SKM-1 treated with dmso at 0.1 percent for 144 hours (cell line): ENCODE data around the gene SLC12A8.

ENCODE experiments used
- DNase-seq: peaks from one replicate; lab custom pipeline; 2025; ENCODE audit not compliant: unreplicated experiment; lab: John Stamatoyannopoulos, UW

SLC12A8 gene

GRCh38 chr3:125055913-125056745, 156.4 kb downstream of the SLC12A8 start, which contains the start of gene HEG1:
TSS of gene HEG1 (minus strand) at chr3:125055997. CDS start at chr3:125055890, 107 bp downstream.
- no peak for DNase-seq

GRCh38 chr3:125055331-125055912, 157.1 kb downstream of the SLC12A8 start:
- DNase-seq: no peak

GRCh38 chr3:125054449-125055329, 157.9 kb downstream of the SLC12A8 start:
- DNase-seq: no peak

- no peak for DNase-seq
These were observed 158.5 kb downstream of the SLC12A8 start for GRCh38 chr3:125054062-125054448.

DNA sequence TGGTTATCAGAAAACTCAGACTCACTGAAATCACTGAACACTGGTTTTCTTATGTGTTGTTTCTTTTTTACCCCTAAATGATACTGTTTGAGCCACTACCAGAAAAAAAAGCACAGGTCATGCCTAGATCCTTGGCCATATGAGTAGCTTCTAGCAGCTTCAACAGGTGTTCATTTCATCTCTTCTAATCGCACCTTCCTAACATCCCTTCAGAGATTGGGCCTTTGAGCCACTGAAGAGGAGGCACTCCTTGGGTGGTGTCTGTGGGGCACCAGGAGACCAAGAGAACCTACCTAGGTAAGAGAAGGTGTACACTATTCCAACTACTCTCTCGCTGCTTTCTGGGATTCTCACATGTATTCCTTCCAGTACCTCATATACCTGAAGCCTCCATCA, 159.2 kb downstream of the SLC12A8 start:
- no peak for DNase-seq

DNA sequence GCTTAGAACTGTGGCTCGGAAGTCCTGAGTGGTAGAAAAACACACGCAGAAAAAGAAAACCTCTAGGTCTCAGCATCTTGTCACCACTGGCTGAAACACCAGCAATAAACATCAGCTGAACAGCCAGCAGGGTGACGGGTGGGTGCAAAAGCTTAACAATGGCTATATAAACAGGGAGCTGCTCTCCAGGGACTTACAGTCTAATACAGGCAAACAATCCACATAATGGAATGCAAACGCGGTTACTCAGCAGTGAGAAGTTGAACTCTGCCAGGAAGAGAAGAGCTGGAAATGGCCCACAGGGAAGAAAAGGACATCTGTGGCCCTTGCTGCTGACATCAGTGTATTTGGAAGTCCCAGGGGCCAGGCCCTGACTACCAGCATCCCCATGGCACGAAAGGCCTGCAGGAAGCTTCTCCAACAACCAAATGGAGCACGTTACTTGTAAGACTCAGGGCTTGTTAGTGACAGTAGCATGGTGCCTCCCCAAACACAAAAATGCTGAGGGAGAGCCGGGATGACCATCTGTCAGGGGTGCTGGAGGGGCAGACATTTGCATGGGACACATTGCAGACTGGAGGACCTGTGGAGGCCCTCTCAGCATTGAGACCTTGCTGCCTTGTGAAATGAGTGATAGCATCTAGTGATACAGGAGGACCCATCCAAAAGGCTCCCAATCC, 159.8 kb downstream of the SLC12A8 start:
- DNase-seq: no peak

DNA sequence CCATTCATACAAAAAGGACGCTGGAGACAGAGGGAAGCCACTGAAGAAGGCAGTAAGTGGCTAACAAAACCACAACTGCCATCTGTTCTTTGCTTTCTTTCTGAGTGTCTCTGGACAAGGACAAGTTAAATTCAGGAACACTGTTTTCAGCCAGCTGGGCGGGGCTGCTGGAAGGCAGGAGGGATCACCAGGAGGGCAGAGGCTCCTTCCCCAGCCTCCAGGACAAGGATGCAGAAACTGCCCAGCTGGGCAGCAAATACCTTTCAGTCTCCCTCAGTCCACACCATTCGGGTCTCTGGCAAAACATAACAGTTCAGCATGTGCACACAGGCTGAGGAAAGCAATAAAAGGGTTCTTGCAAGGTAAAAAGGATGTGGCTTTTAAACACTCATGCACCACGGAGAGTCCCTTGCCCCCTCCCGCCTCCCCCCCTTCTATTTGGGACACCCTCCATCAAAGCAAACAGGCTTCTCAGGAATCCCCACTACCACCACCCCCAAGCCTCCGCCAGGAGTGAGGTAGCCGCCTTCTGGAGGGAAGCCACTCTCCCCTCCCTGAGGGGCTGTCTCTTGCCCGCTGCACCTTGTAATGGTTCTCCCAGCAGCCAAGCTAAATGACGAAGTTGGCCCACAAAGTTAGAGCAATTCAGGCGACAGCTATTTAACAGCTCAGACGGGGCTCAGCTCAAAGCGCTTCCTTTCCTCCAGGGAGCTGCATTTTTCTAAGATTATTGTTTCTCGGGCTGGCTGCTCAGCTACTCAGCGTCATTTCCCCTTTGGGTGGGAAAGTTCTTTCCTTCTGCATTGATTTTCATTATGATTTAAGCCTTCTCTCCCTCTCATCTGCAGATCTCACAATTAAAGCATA, 160.6 kb downstream of the SLC12A8 start:
- no peak for DNase-seq

DNA sequence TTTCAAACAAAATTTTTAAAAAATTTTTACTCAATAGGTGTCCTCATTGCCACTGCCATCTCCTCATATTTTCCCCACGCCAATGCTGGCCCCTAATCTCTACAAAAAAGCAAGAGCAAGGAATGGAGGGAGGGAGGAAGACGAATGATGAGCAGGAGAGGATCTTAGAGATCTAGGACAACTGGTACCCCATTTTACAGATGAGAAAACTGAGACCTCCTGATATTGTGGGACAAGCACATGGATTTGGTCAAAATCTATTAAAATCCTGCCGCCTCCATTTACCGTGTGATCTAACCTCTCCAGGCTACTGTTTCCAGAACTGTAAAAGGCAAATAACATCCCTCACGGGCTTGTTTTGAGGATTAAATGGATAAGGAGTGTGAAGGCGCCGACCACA, 161.3 kb downstream of the SLC12A8 start:
- no peak for DNase-seq

- DNase-seq: no peak
These were observed 162.0 kb downstream of the SLC12A8 start for GRCh38 chr3:125050488-125051090.

DNA sequence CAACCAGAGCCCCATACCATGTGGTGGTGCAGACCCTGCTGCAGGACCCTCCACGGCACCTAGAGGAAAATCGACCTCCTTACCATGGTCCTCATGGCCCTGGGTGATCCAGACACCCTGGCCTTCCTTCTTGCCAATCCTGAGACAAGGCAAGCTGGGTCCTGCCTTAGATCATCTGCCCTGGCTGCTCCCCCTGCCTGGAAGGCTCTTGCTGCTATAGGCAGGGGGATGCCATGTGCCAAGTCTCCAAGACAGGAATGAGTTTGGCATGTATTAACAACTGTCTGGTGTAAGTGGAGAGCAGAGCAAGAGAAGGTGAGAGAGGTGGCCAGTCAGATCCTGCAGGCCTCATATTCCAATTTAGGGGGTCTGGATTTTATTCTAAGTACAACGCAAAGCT, 164.3 kb downstream of the SLC12A8 start:
- no peak for DNase-seq

DNA sequence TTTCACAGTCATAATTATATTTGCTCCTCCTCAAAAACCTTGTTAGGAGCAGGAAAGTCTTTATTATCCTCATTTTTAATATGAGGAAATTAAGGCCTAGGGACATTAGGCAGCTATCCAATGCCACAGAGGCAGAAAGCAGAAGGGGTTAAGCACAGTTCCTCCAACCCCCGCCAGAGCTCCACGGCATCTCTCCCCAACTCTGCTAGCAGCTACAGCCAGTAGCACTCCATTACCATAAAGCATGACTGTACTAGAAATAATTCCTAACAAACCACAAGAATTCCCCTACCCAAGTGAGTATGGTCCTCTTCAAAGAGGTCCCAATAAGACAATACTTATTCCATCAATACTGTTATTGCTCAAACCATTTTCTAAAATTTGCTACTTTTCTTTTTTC, 166.6 kb downstream of the SLC12A8 start:
- DNase-seq: no peak

- DNase-seq: no peak
These were observed 167.4 kb downstream of the SLC12A8 start for GRCh38 chr3:125045194-125045593.

DNA sequence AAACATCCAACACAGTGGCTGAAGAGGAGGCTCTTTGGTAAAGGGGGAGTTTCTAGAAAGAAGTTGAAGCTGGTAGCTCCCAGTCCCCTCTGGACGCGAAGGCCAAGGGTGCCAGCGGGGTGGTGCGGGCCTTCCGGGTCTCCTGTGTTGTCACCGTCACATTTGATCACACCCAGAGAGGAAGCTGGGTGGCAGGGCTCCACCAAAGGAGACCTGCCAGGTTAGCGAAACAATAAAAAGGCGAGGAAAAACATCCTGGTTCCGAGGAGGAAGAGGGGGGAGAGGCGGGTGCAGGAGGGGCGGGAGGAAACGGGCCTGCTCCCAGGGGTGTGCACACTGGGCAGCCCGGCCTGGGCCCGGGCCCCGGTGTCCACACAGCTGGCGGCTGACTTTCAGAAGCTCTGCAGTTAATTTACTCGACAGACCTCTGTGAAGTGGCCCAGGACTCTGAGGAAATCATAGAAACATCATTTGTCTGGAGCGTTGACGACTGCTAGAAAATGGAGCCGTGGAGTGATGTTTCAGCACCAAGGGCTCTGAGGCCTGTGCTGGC, 168.9 kb downstream of the SLC12A8 start:
- no peak for DNase-seq

DNA sequence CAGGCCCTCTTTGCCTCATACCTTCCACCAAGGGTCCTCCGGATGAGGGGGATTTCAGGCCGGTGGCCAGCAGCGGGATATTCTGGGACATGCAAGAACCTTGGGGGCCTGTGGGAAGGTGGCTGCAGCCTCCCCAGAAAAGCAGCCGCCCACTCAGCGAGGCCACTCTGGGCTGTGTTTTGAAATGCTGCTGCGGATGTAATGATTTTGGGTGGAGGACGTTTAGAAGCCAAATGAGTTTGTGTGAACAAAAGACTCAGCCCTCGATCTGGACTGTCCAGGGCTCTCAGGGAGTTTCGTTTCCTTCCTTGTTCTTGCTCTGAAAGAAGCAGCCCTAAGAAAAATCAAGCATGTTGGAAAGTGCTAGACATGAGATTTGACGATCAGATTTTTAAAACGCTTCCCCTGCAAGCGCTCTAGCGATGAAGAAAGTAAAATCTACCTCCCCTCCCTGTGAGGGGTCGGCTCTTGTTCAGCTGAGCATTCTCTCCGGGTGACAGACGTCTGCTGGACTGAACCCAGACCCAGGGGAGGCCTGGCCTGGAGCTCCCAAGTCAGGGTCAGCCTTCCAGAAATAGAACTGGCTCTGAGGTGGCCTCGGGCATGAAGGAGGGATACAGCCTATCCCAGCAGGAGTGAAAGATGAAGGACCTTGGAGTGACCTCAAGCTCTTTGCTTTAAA, 169.7 kb downstream of the SLC12A8 start:
- DNase-seq: no peak

DNA sequence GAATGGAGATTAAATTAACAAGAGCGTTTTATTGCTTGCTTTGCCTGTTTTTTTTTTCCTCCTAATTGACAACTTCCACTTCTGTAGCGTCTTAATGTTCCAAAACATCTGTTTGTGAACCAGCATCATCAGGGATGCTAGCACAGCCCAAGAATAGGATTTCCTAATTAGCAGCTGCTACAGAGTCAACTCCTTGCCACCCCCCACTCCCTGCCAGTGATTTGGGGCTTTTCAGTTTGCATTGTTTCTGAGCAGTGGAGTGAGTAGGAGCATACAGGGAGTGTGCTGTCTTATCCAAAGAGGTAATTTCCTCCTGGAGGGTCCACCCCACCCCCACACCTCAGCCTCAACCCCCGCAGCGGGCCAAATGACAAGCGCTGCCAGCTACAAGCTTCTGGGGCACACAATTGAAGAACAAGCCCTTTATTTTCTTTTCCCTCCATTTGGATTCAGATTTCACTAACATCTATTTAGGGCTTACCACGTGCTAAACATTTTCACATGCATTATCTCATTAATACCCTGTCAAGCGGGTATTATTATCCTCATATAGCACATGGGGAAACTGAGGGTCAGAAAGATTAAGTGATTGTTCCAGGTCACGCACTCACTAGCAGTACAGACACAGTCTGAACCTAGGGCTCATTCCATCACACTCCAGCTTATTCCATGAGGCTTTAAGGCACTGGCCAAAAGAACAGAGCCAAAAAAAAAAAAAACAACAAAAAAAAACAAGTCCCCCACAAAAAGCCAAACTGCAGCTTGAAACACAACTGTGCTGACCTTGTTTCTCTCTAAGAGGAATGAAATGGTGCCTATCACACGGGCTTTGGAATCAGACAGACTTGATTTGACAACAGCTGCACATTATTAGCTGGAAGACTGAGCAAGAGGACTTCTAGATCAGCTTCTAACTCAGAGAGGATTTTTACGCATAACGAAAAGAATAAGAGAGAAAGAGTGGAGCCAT, 173.1 kb downstream of the SLC12A8 start:
- no peak for DNase-seq

- DNase-seq: no peak
These were observed 174.9 kb downstream of the SLC12A8 start for GRCh38 chr3:125037498-125038150.

DNA sequence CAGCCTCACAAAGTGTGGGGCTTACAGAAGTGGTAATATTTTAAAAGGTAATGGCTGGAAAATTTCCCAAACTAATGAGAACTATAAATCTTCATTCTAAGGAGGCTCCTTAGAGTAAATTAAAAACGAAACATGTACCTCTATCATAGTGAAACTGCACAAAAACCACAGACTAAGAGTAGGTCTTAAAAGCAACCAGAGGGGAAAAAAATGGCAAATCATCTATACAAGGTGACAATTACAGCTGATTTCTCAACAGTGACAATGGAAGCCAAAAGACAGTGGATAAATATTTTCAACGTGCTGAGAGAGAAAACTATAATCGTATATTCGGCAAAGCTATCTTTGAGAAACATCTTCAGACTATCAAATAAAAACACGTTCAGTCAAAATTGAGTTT, 177.3 kb downstream of the SLC12A8 start:
- no peak for DNase-seq
